NCI-H524 treated with DMSO at 0.1 percent for 48 hours (cell line): ENCODE measurements around the gene GNAI1.
"Not testable (repeated sequence)": the region's sequence is repeated elsewhere in the genome, so short reads cannot be mapped to it uniquely, and the experiment has no call there.

Experiments
- DNase-seq: peaks from one replicate; lab custom pipeline; 2025; lab: John Stamatoyannopoulos, UW

Gene GNAI1

GRCh38 chr7:80132594-80132993, 2.0 kb upstream of the GNAI1 start:
- no peak for DNase-seq

GRCh38 chr7:80133361-80134114, 1.1 kb upstream of the GNAI1 start:
- DNase-seq = no peak

- no peak for DNase-seq
Measured at GRCh38 chr7:80134115-80134535, 506 bp upstream of the GNAI1 start.

GRCh38 chr7:80135309-80136104, 876 bp downstream of the GNAI1 start:
- DNase-seq = no peak

GRCh38 chr7:80136261-80137055, 1.8 kb downstream of the GNAI1 start:
- DNase-seq = no peak

- no peak for DNase-seq
Measured at GRCh38 chr7:80137410-80137809, 2.8 kb downstream of the GNAI1 start.

- no peak for DNase-seq
Measured at GRCh38 chr7:80139236-80139635, 4.6 kb downstream of the GNAI1 start.

- DNase-seq = no peak
Measured at GRCh38 chr7:80140388-80140787, 5.8 kb downstream of the GNAI1 start.

GRCh38 chr7:80141376-80141775, 6.7 kb downstream of the GNAI1 start:
- DNase-seq = no peak

GRCh38 chr7:80142853-80143580, 8.4 kb downstream of the GNAI1 start:
- DNase-seq = no peak

- no peak for DNase-seq
Measured at GRCh38 chr7:80145780-80146422, 11.3 kb downstream of the GNAI1 start.

GRCh38 chr7:80146545-80147182, 12.0 kb downstream of the GNAI1 start:
- DNase-seq = no peak

- no peak for DNase-seq
Measured at GRCh38 chr7:80147543-80148391, 13.1 kb downstream of the GNAI1 start.

GRCh38 chr7:80150611-80151273, 16.1 kb downstream of the GNAI1 start:
- DNase-seq = no peak

- DNase-seq = no peak
Measured at GRCh38 chr7:80151274-80151665, 16.6 kb downstream of the GNAI1 start.

- DNase-seq = no peak
Measured at GRCh38 chr7:80153446-80153845, 18.8 kb downstream of the GNAI1 start.

GRCh38 chr7:80154656-80155333, 20.2 kb downstream of the GNAI1 start:
- DNase-seq = no peak

GRCh38 chr7:80155374-80155773, 20.7 kb downstream of the GNAI1 start:
- DNase-seq = no peak

GRCh38 chr7:80157770-80158169, 23.1 kb downstream of the GNAI1 start:
- not testable (repeated sequence) for DNase-seq
